ENCODE results near the gene WBP4.
"Not testable (repeated sequence)": the region's sequence is repeated elsewhere in the genome, so short reads cannot be mapped to it uniquely, and the experiment has no call there.

The WBP4 gene

GRCh38 chr13:41029629-41030028 is 31.7 kb upstream of the WBP4 start:
- no peaks in the 10 kb centered on the region for H3K27me3 ChIP-seq (ENCODE audit: insufficient read depth, poor library complexity, severe bottlenecking)
- H3K27ac ChIP-seq (replicated peaks) = no peak overlapping the region
- DNase-seq (ENCODE audit: low read depth in 1 of 2, low spot score in 1 of 2) = no peak
- H3K4me3 ChIP-seq (replicated peaks; ENCODE audit: insufficient read depth, low read length) = no peak overlapping the region
- no peak for TF ChIP-seq POLR2AphosphoS5 (IDR thresholded peaks at IDR 0.05; ENCODE audit: low read depth)
- no peak for TF ChIP-seq CTCF (IDR thresholded peaks at IDR 0.05; ENCODE audit: insufficient read depth, low read length)
- no peak for TF ChIP-seq GABPA (IDR thresholded peaks at IDR 0.05; ENCODE audit: low read depth)
- no peak for TF ChIP-seq SPI1 (IDR thresholded peaks at IDR 0.05; ENCODE audit: borderline replicate concordance, low read depth)
- no peak for TF ChIP-seq REST (IDR thresholded peaks at IDR 0.05; ENCODE audit: insufficient replicate concordance, low read depth)

GRCh38 chr13:41032691-41033376 is 28.5 kb upstream of the WBP4 start:
- H3K27me3 ChIP-seq (ENCODE audit: insufficient read depth, poor library complexity, severe bottlenecking) = no peaks in the 10 kb centered on the region
- H3K4me3 ChIP-seq (replicated peaks; ENCODE audit: insufficient read depth, low read length) = no peak overlapping the region
- DNase-seq (ENCODE audit: low read depth in 1 of 2, low spot score in 1 of 2) = no peak
- peak; percentile 28; the same call in 1 of the 2 replicates for TF ChIP-seq SPI1 (IDR thresholded peaks at IDR 0.05; ENCODE audit: borderline replicate concordance, low read depth)
- no peak for TF ChIP-seq POLR2AphosphoS5 (IDR thresholded peaks at IDR 0.05; ENCODE audit: low read depth)
- H3K27ac ChIP-seq (replicated peaks) = peak overlapping the region; percentile 71

- Histone ChIP-seq H3K4me3 (replicated peaks; ENCODE audit: insufficient read depth, low read length) (no peak overlapping the region), H3K27ac (replicated peaks) (no peak overlapping the region), H3K27me3 (ENCODE audit: insufficient read depth, poor library complexity, severe bottlenecking) (no peaks in the 10 kb centered on the region)
- no peak for DNase-seq (ENCODE audit: low read depth in 1 of 2, low spot score in 1 of 2)
- TF ChIP-seq POLR2AphosphoS5 (IDR thresholded peaks at IDR 0.05; ENCODE audit: low read depth) = no peak
- no peak for TF ChIP-seq CTCF (IDR thresholded peaks at IDR 0.05; ENCODE audit: insufficient read depth, low read length)
- TF ChIP-seq GABPA (IDR thresholded peaks at IDR 0.05; ENCODE audit: low read depth) = no peak
- TF ChIP-seq REST (IDR thresholded peaks at IDR 0.05; ENCODE audit: insufficient replicate concordance, low read depth) = no peak
- no peak for TF ChIP-seq SPI1 (IDR thresholded peaks at IDR 0.05; ENCODE audit: borderline replicate concordance, low read depth)
Observed at GRCh38 chr13:41034382-41034781, 26.9 kb upstream of the WBP4 start.

- no peak for DNase-seq (ENCODE audit: low read depth in 1 of 2, low spot score in 1 of 2)
- Histone ChIP-seq H3K27ac (replicated peaks) (no peak overlapping the region), H3K4me3 (replicated peaks; ENCODE audit: insufficient read depth, low read length) (no peak overlapping the region), H3K27me3 (ENCODE audit: insufficient read depth, poor library complexity, severe bottlenecking) (no peaks in the 10 kb centered on the region)
- TF ChIP-seq CTCF (IDR thresholded peaks at IDR 0.05; ENCODE audit: insufficient read depth, low read length) (no peak), REST (IDR thresholded peaks at IDR 0.05; ENCODE audit: insufficient replicate concordance, low read depth) (no peak), SPI1 (IDR thresholded peaks at IDR 0.05; ENCODE audit: borderline replicate concordance, low read depth) (peak; percentile 79), POLR2AphosphoS5 (IDR thresholded peaks at IDR 0.05; ENCODE audit: low read depth) (no peak)
Observed at GRCh38 chr13:41034881-41035280, 26.4 kb upstream of the WBP4 start.

- H3K27ac ChIP-seq (replicated peaks); H3K4me3 ChIP-seq (replicated peaks; ENCODE audit: insufficient read depth, low read length); H3K27me3 ChIP-seq (ENCODE audit: insufficient read depth, poor library complexity, severe bottlenecking); DNase-seq (ENCODE audit: low read depth in 1 of 2, low spot score in 1 of 2): not testable (repeated sequence)
Observed at GRCh38 chr13:41036557-41036956, 24.8 kb upstream of the WBP4 start.
